GM19193 (cell line): Measurements from ENCODE around the gene GGN.

Source experiments
- POLR2A ChIP-seq: IDR thresholded peaks from 4 replicates; pipeline ENCODE4 v1.6.1; 2011; ENCODE audit not compliant: insufficient read depth, insufficient read length; ENCODE audit errors: extremely low read depth

GGN gene

DNA sequence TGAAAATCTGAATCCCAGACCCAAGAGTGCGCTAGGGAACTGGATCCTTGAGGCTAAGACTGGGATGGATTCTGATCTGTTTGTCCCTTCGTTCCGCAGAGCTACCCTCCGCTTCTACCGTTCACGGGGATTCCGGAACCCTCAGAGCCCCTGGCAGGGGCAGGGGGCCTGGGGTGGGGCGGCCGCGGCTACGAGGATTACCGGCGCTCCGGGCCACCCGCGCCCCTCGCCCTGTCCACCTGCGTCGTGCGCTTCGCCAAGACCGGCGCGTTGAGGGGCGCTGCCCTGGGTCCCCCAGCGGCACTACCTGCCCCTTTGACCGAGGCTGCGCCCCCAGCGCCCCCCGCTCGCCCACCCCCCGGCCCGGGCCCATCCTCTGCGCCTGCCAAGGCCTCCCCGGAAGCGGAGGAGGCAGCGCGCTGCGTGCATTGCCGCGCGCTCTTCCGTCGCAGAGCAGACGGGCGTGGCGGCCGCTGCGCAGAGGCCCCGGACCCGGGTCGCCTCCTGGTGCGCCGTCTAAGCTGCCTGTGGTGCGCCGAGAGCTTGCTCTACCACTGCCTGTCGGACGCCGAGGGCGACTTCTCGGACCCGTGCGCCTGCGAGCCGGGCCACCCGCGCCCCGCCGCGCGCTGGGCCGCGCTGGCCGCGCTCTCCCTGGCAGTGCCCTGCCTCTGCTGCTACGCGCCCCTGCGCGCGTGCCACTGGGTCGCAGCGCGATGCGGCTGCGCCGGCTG, 7.7 kb upstream of the GGN start:
- TF ChIP-seq POLR2A: no peak

- TF ChIP-seq POLR2A: no peak
Measured at GRCh38 chr19:38394488-38394887, 6.7 kb upstream of the GGN start.

DNA sequence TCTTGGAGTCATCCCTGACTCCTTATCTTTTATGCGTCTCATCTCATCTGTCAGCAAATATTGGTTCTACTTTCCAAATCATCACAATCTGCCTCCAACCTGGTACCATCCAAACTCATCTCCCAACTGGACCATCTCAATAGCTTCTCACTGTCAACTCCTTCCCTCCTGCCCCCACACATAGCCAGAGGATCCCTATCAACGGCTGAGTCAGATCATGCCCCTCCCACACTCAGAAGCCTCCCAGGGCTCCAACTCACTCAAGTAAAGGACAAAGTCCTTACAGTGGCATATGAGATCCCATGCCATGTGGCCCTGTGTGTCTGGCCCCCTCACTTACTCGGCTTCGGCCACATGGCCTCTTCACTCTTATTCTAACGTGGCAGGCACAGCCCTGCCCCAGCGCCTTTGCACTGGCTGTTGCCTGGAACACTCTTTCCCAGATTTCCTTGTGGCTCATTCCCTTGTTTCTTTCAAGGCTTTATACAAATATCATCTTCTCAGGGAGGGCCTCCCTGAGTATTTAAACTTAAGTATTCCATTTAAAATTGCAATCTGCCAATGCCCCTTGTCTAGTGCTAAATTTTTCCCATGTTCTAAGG, 5.0 kb upstream of the GGN start:
- TF ChIP-seq POLR2A: no peak

GRCh38 chr19:38391911-38392464, 4.2 kb upstream of the GGN start:
- no peak for TF ChIP-seq POLR2A

DNA sequence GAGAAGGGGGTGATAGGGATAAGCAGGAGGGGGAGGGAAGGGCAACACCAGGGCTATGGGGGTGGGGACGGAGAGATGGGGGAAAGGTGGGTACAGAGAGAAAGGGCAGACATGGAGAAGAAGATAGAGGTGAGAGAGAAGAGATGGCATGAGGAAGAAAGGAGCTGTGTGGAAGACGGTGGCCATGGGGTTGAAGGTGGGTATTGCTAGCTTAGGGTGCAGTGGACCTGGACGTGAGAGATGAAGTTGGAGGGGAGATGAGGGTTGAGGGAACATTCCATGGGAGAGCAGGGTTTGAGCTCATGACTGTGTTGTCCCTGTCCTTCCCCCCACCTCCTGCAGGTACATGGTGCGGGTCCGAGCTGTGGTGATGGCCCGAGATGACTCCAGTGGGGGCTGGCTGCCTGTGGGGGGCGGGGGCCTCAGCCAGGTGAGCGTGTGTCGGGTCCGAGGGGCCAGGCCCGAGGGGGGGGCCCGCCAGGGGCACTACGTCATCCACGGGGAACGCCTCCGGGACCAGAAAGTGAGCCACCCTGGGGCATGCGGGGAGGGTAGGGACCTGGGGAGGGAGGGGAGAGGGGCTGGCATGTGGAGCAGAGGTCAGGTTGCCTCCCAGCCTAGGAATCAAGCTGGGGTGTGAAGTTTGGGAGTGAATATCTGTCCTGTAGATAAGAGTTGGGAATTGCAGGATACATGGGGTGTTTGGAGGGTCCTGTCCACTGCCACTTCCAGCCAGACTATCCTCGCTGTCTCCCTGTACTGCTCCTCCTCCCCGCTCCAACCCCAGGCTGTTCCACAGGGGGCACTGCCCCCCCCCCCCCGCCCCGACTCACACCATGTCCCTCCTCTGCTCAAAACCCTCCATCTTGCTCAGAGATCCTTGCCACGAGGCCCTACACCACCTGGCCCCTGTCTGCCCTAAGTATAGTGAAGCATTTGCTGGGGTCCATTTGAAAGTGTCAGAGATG, 2.4 kb upstream of the GGN start:
- TF ChIP-seq POLR2A: no peak

GRCh38 chr19:38389101-38389925, 1.5 kb upstream of the GGN start:
- TF ChIP-seq POLR2A: no peak

GRCh38 chr19:38388349-38389100, 691 bp upstream of the GGN start, which contains the start of gene SPRED3:
Gene SPRED3 (plus strand): TSS chr19:38388697. CDS start chr19:38390303, 1,606 bp downstream.
- TF ChIP-seq POLR2A: no peak

GRCh38 chr19:38386971-38387549, 774 bp downstream of the GGN start:
- no peak for TF ChIP-seq POLR2A

DNA sequence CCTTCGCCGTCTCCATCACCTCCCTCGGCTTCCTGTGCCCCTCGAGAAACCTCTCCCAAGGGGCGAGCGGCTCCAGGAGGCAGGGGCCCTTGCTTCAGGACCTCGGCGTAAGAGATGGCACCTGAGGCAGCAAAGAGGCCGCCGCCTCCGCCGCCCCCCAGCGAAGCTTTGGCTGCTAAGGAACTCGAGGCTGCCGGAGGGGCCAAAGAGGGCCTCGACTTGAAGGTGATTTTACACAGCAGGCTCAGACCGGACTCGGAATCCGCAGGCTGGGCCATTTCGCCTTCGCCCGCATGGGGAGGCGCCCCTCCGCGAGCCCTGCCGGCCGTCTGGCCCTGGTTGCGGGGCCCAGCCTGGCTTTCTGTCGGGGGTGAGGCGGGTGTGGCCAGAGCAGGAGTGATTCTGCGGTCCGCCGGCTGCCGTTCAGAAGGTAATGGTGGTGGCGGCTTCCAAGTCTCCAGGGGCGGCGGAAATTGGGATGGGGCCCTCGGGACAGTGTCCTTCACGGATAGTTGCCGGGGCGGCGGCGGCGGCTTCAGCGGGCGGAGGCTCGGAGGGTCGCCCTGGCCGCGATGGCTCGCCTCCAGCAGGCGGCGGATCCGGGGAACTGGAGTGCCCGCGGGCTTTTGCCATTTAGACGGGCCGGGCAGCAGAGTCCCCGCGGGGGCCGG, 1.4 kb downstream of the GGN start:
- TF ChIP-seq POLR2A: no peak

- no peak for TF ChIP-seq POLR2A
Measured at GRCh38 chr19:38385804-38386257, 2.0 kb downstream of the GGN start.

GRCh38 chr19:38385057-38385803, 2.6 kb downstream of the GGN start:
- no peak for TF ChIP-seq POLR2A
